ENCODE data around the gene NCKAP5.

NCKAP5 gene

DNA sequence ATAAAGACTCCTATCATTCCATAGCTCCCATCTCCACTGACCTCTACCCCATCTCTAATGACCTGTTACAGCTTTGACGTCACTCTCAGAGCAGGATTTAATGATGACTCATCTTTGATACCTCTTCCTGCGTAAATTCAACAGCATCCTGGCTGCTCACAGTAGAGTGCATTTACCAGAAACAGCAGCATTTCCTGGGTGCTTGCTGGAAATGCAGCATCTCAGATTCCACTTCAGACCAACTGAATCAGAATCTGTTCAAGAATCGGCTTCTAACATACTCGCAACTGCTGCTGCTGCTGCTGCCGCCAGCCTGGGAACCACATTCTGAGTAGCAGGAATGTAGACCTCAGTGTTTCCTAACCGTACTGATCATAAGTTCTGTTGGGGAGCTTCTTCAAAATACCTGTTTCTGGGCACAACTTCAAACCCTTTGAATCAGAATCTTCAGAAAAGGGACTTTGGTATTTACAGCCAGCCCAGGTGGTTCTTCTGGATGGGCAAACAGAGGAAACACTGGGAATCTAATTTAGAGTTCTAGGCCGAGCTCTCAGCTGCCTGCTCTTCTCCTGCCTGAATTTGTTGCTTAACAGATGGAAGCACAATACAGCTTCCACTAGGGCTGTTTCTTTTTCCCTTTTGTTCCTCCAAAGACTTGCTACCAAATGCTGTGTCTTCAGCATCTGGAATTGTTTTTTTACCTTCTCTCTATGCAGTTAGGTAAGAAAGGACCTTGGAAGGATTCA, 241.4 kb downstream of the NCKAP5 start:
- no peaks in the 10 kb centered on the region for H3K9me3 Mint-ChIP-seq
- DNase-seq = no peak
- no peaks in the 10 kb centered on the region for H3K27me3 Mint-ChIP-seq
- H3K27ac Mint-ChIP-seq = no peak overlapping the region
- no peaks in the 10 kb centered on the region for H3K4me1 Mint-ChIP-seq
- ATAC-seq = no peak
- H3K4me3 Mint-ChIP-seq = no peak overlapping the region

DNA sequence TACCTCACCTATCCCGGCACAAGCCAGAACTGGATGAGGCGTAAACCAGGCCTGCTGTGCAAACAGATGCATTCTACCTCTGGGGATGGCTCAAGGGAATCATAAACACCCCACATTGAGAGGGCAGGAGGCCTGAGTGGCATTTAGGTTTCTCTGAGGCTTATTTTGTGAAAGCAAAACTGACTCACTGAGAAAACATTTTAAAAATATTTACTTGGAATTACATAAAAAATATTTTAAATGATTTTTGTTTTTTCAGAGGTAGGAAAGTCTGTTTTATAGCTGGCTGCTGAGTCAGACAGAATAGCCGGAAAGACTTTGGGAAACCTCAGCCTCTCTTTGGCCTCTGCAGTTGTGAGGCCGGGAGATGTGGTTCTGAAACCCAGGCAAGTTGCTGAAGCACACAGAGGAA, 244.1 kb downstream of the NCKAP5 start:
- H3K27me3 Mint-ChIP-seq = no peaks in the 10 kb centered on the region
- ATAC-seq (no peak), DNase-seq (no peak)
- no peaks in the 10 kb centered on the region for H3K9me3 Mint-ChIP-seq
- no peaks in the 10 kb centered on the region for H3K4me1 Mint-ChIP-seq
- H3K4me3 Mint-ChIP-seq = no peak overlapping the region
- H3K27ac Mint-ChIP-seq = no peak overlapping the region

GRCh38 chr2:133322909-133323308, 245.4 kb downstream of the NCKAP5 start:
- Mint-ChIP-seq H3K4me3 (no peak overlapping the region), H3K4me1 (no peaks in the 10 kb centered on the region), H3K27me3 (no peaks in the 10 kb centered on the region), H3K27ac (no peak overlapping the region), H3K9me3 (no peaks in the 10 kb centered on the region)
- no peak for ATAC-seq
- DNase-seq = no peak

GRCh38 chr2:133317178-133317577, 251.1 kb downstream of the NCKAP5 start:
- Mint-ChIP-seq H3K27me3 (no peaks in the 10 kb centered on the region), H3K9me3 (peaks cover 0 to 9% of the 10 kb centered on the region in 2 donors), H3K27ac (no peak overlapping the region), H3K4me3 (no peak overlapping the region), H3K4me1 (no peaks in the 10 kb centered on the region)
- ATAC-seq (no peak), DNase-seq (no peak)

- no peak overlapping the region for H3K4me3 Mint-ChIP-seq
- peaks cover 0 to 9% of the 10 kb centered on the region in 2 donors for H3K9me3 Mint-ChIP-seq
- H3K4me1 Mint-ChIP-seq = no peaks in the 10 kb centered on the region
- no peak overlapping the region for H3K27ac Mint-ChIP-seq
- ATAC-seq (no peak), DNase-seq (no peak)
- no peaks in the 10 kb centered on the region for H3K27me3 Mint-ChIP-seq
These were observed 251.7 kb downstream of the NCKAP5 start for GRCh38 chr2:133316557-133316956.

- H3K4me3 Mint-ChIP-seq = no peak overlapping the region
- ATAC-seq (no peak), DNase-seq (no peak)
- peaks cover 3 to 13% of the 10 kb centered on the region in 2 donors for H3K9me3 Mint-ChIP-seq
- H3K27me3 Mint-ChIP-seq = no peaks in the 10 kb centered on the region
- no peak overlapping the region for H3K27ac Mint-ChIP-seq
- no peaks in the 10 kb centered on the region for H3K4me1 Mint-ChIP-seq
These were observed 253.0 kb downstream of the NCKAP5 start for GRCh38 chr2:133315280-133315679.

- DNase-seq (no peak), ATAC-seq (no peak)
- no peaks in the 10 kb centered on the region for H3K4me1 Mint-ChIP-seq
- no peaks in the 10 kb centered on the region for H3K27me3 Mint-ChIP-seq
- no peak overlapping the region for H3K4me3 Mint-ChIP-seq
- H3K9me3 Mint-ChIP-seq = peaks cover 3 to 15% of the 10 kb centered on the region in 2 donors
- H3K27ac Mint-ChIP-seq = no peak overlapping the region
These were observed 253.5 kb downstream of the NCKAP5 start for GRCh38 chr2:133314795-133315194.

DNA sequence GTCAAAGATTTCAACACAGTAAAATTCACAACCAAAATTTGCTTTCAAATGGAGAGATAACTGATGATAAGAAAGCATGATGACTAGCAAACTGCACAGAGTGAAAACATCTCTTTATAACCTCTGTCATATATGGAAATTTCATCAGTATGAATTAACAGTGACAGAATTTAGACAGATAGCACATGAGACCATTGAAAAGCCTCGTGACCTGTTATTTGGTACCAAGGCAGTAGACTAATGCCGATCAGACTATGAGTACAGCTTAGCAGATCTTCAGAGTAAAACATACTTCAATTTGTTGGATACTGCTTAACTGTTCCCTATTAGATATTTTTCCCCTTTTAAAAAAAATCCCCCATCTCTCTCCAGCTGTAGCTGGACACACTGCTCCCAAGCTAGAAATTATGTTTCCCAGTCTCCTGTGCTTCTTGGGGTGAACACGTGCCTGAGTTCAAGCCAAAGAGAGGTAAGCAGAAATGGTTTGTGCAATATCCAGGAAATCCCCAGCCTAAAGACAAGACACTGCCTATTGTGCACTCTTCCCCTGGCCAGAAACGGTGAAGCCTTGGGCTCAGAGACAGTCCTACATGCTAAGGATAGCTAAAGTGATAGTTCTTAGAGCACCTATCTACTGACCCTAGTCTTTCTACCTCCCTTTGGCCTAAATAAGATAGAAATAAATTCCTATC, 256.1 kb downstream of the NCKAP5 start:
- peaks cover 7 to 15% of the 10 kb centered on the region in 2 donors for H3K9me3 Mint-ChIP-seq
- DNase-seq = no peak
- no peak for ATAC-seq
- no peaks in the 10 kb centered on the region for H3K4me1 Mint-ChIP-seq
- H3K4me3 Mint-ChIP-seq = no peak overlapping the region
- no peak overlapping the region for H3K27ac Mint-ChIP-seq
- no peaks in the 10 kb centered on the region for H3K27me3 Mint-ChIP-seq

- no peaks in the 10 kb centered on the region for H3K27me3 Mint-ChIP-seq
- ATAC-seq (no peak), DNase-seq (no peak)
- no peak overlapping the region for H3K27ac Mint-ChIP-seq
- H3K4me3 Mint-ChIP-seq = no peak overlapping the region
- peaks cover 12 to 14% of the 10 kb centered on the region in 2 donors for H3K9me3 Mint-ChIP-seq
- no peaks in the 10 kb centered on the region for H3K4me1 Mint-ChIP-seq
These were observed 262.0 kb downstream of the NCKAP5 start for GRCh38 chr2:133306236-133306635.

GRCh38 chr2:133304344-133304743, 263.9 kb downstream of the NCKAP5 start:
- peaks cover 5 to 11% of the 10 kb centered on the region in 2 donors for H3K9me3 Mint-ChIP-seq
- ATAC-seq (no peak), DNase-seq (no peak)
- no peak overlapping the region for H3K4me3 Mint-ChIP-seq
- H3K4me1 Mint-ChIP-seq = no peaks in the 10 kb centered on the region
- H3K27ac Mint-ChIP-seq = no peak overlapping the region
- no peaks in the 10 kb centered on the region for H3K27me3 Mint-ChIP-seq

- Mint-ChIP-seq H3K27me3 (no peaks in the 10 kb centered on the region), H3K4me1 (no peaks in the 10 kb centered on the region), H3K27ac (no peak overlapping the region), H3K4me3 (no peak overlapping the region), H3K9me3 (peaks cover 5 to 11% of the 10 kb centered on the region in 2 donors)
- DNase-seq (no peak), ATAC-seq (no peak)
These were observed 265.1 kb downstream of the NCKAP5 start for GRCh38 chr2:133303150-133303549.

DNA sequence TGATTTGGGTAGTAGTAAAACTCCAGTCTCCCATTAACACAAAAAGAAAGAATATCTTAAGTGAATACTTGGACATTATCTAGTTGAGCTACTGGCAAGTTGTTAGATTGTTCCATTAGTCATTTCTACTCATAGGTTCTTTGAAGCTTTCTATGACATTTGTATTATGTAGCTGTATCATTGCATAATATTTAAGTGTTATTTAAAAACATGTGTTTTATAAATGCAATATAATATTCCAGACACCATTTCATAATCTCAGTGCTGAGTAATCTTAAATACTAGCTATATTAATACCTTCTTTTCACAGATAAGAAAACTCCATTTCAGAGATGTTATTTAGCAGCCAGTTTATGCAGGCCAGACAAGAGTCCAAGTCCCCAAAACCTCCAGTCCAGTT, 271.9 kb downstream of the NCKAP5 start:
- Mint-ChIP-seq H3K27ac (no peak overlapping the region), H3K9me3 (peaks cover 0 to under 1% of the 10 kb centered on the region in 2 donors), H3K4me1 (no peaks in the 10 kb centered on the region), H3K27me3 (no peaks in the 10 kb centered on the region), H3K4me3 (no peak overlapping the region)
- ATAC-seq (no peak), DNase-seq (no peak)

- H3K4me1 Mint-ChIP-seq = no peaks in the 10 kb centered on the region
- H3K9me3 Mint-ChIP-seq = peaks cover 6% of the 10 kb centered on the region in 2 donors
- no peak overlapping the region for H3K4me3 Mint-ChIP-seq
- no peak overlapping the region for H3K27ac Mint-ChIP-seq
- H3K27me3 Mint-ChIP-seq = no peaks in the 10 kb centered on the region
- ATAC-seq = no peak
- no peak for DNase-seq
These were observed 274.5 kb downstream of the NCKAP5 start for GRCh38 chr2:133293544-133294353.

GRCh38 chr2:133292259-133292658, 276.0 kb downstream of the NCKAP5 start:
- no peaks in the 10 kb centered on the region for H3K27me3 Mint-ChIP-seq
- no peak for ATAC-seq
- peaks cover 6% of the 10 kb centered on the region in 2 donors for H3K9me3 Mint-ChIP-seq

DNA sequence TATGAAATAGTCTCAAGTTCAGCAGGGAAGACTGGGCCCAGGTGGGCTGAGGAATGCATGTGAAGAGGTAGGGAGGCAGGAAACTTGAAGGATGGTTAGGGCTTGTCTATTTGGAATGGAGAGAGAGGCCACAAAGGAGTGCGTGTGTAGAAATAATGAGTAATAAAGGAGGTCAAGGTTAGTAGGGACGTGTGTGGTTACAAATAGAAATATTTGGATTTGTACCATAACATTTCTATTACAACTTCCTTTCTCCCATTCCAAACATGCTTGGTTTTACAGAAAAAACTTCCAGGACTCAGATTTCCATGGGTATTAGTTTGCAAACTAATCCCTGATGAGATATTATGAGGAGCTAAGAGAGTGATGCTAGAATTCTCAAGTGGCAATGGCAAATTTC, 280.6 kb downstream of the NCKAP5 start:
- Mint-ChIP-seq H3K27me3 (no peaks in the 10 kb centered on the region), H3K9me3 (peaks cover 6% of the 10 kb centered on the region in 2 donors), H3K4me3 (no peak overlapping the region), H3K4me1 (no peaks in the 10 kb centered on the region), H3K27ac (no peak overlapping the region)
- ATAC-seq (no peak), DNase-seq (no peak)

More at GRCh38 chr2:133292259-133292658, 276.0 kb downstream of the NCKAP5 start:
- Mint-ChIP-seq H3K4me1 (no peaks in the 10 kb centered on the region), H3K4me3 (no peak overlapping the region), H3K27ac (no peak overlapping the region)
- DNase-seq = no peak
